GM12801 (cell line): ENCODE results near the gene PKP1.

Source experiments
- CTCF ChIP-seq: IDR thresholded peaks from one replicate; pipeline ENCODE4 v1.5.1; 2011; ENCODE audit warnings: control low read depth; ENCODE audit not compliant: insufficient read length; ENCODE audit errors: extremely low read depth

Gene PKP1

GRCh38 chr1:201329801-201330200 lies 46.5 kb downstream of the PKP1 start:
- TF ChIP-seq CTCF = no peak

DNA sequence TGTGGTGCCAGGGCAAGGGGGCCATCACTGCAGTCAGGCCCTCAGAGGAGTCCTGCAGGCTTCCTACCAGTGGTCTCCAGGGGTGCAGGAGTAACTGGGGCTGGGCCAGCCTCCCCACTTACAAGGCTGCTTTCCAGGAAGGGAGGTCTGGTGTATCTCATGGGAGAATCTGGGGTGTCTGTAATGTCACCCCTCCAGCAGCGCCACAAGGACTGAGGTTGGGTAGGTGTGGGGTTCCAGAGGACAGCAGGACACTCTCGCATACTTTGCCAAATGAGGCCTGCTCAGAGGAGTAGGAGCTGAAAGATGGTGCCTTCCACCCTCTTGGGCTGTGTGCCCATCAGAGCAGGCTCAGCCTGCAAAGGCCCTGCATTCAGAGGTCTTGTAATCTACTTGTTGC lies 47.2 kb downstream of the PKP1 start:
- TF ChIP-seq CTCF = no peak

DNA sequence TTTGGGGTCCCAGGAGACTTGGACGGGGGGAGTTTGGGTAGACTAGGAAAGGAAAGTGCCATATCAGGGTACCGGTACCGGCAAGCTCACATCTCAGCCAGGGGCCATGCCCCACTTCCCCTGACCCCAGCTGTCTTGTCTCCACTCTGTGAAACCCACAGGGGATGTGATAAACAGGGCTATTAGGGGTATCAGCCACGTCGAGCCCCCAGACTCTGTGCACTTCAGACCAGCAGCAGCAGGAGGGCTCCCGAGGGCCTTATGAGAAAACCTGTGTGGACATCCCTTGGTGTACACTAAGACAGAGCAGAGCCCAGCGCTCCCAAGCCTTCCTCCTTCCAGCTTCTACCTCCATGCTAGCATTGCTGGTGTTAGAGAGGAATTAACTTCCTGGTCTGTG lies 47.9 kb downstream of the PKP1 start:
- TF ChIP-seq CTCF = no peak

DNA sequence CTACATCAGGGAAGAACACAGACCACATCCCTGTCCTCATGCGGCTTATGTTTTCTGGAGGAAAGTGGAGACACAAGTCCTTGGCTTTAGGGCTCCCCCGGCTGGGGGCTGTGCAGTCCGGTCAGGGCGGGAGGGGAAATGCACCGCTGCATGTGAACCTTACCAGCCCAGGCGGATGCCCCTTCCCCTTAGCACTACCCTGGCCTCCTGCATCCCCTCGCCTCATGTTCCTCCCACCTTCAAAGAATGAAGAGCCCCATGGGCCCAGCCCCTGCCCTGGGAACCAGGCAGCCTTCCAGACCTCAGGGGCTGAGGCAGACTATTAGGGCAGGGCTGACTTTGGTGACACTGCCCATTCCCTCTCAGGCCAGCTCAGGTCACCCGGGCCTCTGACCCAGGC lies 48.7 kb downstream of the PKP1 start:
- TF ChIP-seq CTCF = no peak

DNA sequence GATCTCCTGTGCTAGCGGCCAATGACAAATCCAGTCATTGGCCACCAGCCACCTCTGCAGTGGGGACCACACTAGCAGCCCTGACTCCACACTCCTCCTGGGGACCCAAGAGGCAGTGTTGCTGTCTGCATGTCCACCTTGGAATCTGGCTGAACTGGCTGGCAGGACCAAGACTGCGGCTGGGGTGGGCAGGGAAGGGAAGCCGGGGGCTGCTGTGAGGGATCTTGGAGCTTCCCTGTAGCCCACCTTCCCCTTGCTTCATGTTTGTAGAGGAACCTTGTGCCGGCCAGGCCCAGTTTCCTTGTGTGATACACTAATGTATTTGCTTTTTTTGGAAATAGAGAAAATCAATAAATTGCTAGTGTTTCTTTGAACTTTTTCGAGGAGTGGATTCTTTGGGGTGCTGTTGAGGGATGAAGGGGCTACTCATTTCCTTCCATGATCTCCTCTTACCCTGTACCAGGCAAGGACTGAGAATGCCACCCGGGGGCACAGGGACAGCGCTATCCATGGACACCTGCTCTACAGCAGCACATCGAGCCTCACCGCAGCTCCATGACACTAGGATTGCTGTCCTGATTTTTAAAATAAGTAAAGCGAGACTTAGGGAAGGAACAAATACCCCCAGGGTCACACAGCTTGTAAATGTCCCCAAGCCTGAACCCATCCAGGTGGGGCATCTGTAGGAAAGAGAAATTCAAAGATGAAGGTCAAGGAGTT lies 49.5 kb downstream of the PKP1 start:
- no peak for TF ChIP-seq CTCF

- TF ChIP-seq CTCF = no peak
These were observed 51.2 kb downstream of the PKP1 start for GRCh38 chr1:201334325-201335173.

DNA sequence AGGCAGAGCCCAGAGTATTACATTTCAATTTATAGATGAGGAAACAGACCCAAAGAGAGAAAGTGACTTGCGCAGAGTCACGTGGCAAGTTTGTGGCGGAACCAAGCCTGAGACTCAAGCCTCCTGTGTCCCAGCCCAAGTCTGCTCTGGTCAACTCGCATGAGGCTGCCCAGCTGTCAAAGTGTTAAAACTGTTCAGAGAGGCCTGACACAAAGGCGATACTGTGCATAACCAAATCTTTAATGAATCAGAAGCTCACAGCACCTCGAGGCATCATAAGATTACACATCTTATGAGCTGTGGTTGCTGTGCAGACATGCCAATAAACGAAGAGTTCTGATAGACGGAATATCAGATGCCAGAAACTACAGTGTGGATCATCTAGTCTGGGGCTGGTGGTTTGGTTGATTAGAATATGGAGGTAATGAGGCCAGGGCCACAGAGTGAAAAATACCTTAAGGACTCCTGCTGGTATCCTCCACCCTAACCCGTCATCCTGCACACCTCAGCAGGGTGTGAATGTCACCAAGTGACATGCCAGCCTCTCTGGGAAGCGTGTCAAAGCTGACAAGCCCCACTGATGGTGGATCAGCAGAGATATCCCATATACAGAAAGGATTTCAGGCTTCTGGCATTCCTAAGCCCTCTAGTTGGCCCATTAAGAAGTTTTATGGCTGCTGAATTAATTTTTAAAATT lies 52.0 kb downstream of the PKP1 start:
- no peak for TF ChIP-seq CTCF
